Activated effector memory CD4-positive, alpha-beta T cell treated with anti-CD3 and anti-CD28 coated beads, Interleukin-2, amount 50 U/mL, for 16 hours (primary cell): ENCODE data around the gene DSE.

Source experiments
- DNase-seq: peaks from one replicate; pipeline ENCODE4 v3.0.0-alpha.2; 2020

Gene DSE

DNA sequence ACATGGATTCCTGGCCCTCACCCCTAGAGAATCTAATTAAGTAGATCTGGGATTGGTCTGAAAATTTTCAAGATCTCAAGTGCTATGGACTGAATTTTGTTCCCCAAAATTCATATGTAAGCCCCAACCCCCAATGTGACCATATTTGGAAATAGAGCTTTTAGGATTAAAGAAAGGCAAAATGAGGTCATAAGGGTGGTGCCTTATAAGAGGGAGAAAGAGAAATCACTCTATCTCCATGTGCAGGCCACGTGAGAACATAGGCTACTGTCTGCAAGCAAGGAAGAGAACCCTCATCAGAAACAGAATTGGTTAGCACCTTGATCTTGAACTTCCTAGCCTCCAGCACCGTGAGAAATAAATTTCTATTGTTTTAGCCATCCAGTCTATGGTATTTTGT is 8.5 kb upstream of the DSE start:
- DNase-seq: no peak

- no peak for DNase-seq
Observed at GRCh38 chr6:116363759-116364158, 7.0 kb upstream of the DSE start.

GRCh38 chr6:116364321-116364720 is 6.4 kb upstream of the DSE start:
- DNase-seq: no peak

DNA sequence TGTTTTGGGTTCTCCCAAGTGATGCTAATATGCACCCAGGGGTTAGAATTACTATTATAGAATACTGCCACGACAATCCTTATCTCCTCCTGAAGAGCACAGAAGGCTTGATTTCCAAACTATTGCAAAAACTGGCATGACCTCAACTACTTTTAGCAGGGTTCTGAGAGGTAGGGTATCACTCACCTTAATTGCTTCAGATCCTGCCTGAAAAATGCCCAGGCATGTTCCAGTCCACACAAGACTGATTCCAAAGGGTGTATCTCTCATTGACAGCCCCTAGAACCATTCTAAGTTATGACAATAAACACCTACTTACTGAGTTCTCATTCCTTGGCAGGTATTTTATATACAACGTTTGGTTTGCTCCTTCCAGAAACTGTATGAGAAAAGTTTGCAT is 5.0 kb upstream of the DSE start:
- DNase-seq: no peak

- DNase-seq: no peak
Observed at GRCh38 chr6:116366740-116367275, 3.9 kb upstream of the DSE start.

- no peak for DNase-seq
Observed at GRCh38 chr6:116369540-116369939, 1.2 kb upstream of the DSE start.

DNA sequence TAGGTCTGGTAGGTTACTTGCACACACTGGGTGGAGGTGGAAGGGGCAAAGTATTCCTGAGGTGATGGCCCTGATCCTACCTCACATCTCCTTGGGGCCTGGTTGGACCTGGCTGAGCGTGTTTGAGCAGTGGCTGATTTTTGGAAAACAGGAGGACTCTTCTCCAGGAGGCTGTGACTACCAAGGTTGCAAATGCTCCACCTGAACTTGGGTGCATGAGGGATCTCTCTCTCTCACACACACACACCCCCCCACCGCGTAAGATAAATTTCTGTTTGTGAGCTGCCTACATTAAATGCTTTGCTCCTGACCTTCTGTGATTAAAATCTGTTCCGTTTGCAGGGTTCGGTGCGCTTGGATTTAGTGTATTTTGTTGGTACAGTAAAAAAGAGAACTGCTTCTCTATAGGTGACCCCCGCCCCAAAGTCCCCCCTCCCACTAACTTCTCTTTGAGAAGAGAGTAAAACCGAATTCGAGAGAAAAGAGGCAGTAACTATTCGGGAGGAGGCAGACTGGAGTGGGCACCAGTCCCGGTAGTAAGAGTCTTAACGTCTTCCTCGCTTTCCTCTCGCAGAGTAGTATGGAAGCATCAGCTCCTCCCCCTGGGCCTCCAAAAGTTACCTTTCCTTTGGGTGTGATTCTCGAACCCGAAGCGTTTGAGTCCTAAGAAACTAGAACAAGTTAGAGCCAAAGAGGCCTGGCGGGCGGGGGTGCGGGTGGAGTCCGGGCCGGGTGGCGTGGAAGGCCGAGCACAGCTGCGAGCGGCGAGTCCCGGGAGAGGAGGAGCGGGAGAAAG is 585 bp upstream of the DSE start:
- DNase-seq: no peak

GRCh38 chr6:116371120-116371917 is 572 bp downstream of the DSE start:
- DNase-seq: peak; percentile 73

- DNase-seq: no peak
Observed at GRCh38 chr6:116371918-116372209, 1.1 kb downstream of the DSE start.

- DNase-seq: no peak
Observed at GRCh38 chr6:116373300-116373699, 2.6 kb downstream of the DSE start.

GRCh38 chr6:116373940-116374339 is 3.2 kb downstream of the DSE start:
- no peak for DNase-seq

DNA sequence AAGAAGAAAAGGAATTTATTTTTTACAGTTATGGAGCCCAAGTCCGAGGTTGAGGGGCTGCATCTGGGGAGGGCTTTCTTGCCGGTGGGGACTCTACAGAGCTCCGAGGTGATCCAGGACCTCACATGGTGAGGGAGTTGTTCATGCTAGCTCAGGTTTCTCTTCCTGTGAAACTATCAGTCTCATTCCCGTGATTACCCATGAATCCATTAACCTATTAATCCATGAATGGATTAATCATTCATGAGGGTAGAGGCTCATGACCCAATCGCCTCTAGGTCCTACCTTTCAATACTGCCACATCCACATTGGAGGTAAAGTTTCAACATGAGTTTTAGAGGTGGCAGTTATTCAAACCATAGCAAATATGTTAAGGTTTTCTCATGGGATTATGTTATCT is 3.8 kb downstream of the DSE start:
- no peak for DNase-seq

DNA sequence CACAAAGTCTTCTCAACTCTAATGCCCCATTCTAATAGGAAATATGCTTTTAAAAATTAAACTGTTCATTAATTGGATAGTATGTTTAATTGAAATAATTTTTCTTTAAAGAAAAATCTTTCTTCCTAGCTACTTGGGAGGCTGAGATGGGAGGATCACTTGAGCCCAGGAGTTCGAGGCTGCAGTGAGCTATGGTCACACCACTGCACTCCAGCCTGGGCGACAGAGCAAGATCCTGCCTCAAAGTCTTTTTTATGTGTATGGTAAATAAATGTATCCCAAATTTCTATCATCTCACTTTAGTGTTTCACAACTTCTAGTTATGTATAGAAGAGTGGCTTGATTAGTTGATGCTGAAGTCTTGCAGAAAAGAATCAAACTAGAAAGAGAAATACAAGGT is 4.5 kb downstream of the DSE start:
- DNase-seq: no peak

DNA sequence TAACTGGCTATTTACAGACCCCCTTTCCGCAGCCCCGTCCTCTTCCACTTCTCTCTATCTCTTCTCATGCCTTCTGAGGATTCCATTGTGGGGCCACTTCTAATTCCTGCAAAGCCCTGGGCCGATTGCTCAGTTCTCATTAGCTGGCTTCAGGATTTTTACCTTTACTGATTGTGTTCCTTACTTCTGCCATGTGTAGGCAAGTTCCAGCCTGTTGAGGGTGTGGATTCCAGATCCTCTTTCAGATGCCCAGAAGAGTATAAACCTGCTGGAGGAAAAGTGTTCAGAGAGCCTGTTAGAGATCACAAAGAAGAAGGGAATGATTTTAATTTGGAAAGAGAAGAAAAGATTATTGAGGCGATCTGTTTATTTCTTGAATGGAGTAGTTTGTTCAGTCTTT is 5.4 kb downstream of the DSE start:
- no peak for DNase-seq

DNA sequence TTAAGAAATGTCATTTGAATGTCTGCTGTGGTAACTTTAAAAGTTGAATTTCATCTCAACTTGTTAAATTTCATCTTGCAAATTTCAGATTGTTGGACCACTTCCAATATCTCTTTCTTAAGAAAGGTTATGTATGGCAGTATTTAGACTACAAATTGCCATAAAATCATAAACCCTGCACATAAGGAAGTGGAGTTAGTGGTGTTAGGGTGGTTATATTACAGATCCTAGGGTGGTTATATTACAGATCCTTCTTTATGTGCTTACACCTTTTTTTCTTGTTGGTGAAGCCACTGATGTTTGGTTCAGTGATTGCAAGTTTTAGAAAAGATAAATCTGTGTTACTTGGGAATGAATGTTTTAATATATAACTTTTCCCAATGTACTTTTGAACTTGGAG is 9.0 kb downstream of the DSE start:
- DNase-seq: no peak

DNA sequence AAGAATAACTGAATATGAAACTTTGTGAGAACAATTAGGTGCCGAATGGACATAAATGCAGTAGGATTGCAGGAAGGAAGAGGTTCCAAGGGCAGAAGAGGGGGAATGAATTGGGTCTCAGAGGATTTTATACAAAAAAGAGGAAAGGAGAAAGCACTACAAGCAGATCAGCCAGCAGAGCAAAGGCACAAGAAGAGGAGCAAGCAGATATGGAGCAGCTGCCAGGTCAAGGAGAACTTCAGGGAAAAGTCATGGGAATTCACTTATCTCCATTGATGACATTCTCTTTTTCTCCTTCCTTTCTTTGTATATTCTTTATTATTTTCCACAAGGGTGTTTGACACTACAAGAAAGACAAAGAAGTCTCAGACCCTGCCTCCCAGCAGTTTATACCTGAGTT is 9.6 kb downstream of the DSE start:
- no peak for DNase-seq

GRCh38 chr6:116381000-116381399 is 10.3 kb downstream of the DSE start:
- no peak for DNase-seq

DNA sequence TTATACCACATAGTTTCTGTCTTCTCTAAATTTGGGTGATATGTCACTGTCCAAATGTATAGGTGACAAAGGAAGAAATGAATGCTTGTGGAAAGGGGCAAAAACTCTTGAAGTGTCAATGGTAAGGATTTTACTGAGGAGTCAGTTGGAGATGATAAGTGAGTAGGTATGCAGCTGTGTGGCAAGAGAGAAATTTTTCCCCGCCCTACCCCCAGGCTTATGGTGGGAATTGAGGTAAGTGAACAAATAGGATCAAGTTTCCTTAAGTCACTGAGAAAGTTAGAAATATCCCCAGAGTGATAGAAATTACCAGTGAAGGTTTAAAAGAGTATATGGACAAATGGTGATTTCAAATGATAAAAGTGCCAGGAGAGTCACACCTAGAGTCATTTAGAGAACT is 11.8 kb downstream of the DSE start:
- DNase-seq: no peak

GRCh38 chr6:116384727-116385458 is 14.1 kb downstream of the DSE start:
- no peak for DNase-seq

GRCh38 chr6:116385459-116385802 is 14.7 kb downstream of the DSE start:
- DNase-seq: no peak

GRCh38 chr6:116385921-116386320 is 15.2 kb downstream of the DSE start:
- DNase-seq: no peak

DNA sequence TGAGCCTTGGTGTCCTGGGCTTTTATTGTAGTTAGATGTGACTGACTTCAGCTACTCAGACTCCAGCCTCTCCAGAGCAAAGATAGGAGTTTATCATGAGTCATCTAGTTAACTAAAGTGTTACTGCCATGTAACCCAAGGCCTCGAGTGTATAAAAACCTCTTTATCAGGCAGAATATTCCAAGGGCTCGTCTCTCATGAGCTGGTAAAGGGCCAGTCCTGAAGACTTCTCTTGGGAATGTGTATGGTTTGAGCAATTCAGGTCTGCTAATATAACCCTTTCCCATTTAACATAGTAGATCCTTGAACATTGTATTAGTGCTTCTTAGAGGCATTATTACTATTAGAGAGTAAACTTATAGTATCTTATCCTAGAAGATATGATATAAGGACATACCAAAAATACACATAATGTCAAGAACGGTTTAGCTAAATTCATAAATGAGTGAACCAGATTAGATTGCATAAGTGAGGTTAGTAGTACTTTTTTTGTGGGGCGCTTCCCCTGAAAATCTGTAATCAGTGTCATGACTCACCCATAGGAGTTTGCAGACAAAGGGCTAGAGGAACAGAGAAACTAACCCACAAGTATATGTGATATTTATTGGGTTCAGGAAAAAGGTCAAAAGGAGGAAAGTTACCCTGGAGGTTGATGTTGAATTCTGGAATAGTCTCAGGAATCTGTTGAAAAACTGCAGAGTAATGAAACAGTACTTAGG is 16.0 kb downstream of the DSE start:
- DNase-seq: no peak

DNA sequence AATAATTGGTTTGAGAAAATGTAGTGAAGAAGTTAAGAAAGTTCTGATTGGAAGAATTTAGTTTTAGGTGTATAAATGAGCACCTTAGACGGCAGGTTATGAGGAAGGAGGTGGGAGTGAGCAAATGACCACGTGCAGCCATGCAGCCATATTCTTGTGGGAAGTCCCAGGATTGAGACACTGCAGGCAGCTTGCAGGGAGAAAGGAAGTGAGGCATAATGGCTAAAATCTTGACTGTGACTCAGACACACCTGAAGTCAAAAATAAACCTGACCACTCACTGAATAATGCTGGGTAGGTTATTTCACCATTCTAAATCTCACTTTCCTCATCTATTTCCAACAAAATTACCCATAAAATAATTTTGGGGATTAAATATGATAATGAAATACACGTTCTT is 16.6 kb downstream of the DSE start:
- DNase-seq: no peak
